Renal cortex interstitium (tissue), 11 donors: ENCODE results near the gene UNC13A. TPM values are rescaled to one million over a fixed set of nuclear protein-coding genes. Genes with fewer than 3 reads are reported as not detected.

Experiments
- DNase-seq, 11 donors: peaks; one replicate each; pipeline ENCODE4 v3.0.0-alpha.2; 2013; ENCODE audit warnings: low read depth in 9 of 11, low spot score in 4 of 11; ENCODE audit errors: extremely low read depth in 1 of 11
- polyA plus RNA-seq, 3 donors: library from polyadenylated mRNA; unstranded; fragments of 120-200 nt; gene quantifications; one replicate each; pipeline ENCODE4 v1.2.1, GENCODE V29; 2013; ENCODE audit not compliant: insufficient read length in 3 of 3

Gene UNC13A
- polyA plus RNA-seq, 3 donors = 0.18 to 0.26 (median 0.19) TPM

GRCh38 chr19:17642656-17643055, 45.5 kb downstream of the UNC13A start:
- DNase-seq = no peak

- DNase-seq = no peak
Observed at GRCh38 chr19:17641846-17642245, 46.3 kb downstream of the UNC13A start.

- no peak for DNase-seq
Observed at GRCh38 chr19:17641181-17641580, 47.0 kb downstream of the UNC13A start.

- no peak for DNase-seq
Observed at GRCh38 chr19:17633700-17634099, 54.5 kb downstream of the UNC13A start.

- no peak for DNase-seq
Observed at GRCh38 chr19:17632577-17632976, 55.6 kb downstream of the UNC13A start.

GRCh38 chr19:17629760-17630159, 58.4 kb downstream of the UNC13A start:
- DNase-seq = no peak

- no peak for DNase-seq
Observed at GRCh38 chr19:17627921-17628320, 60.2 kb downstream of the UNC13A start.

GRCh38 chr19:17627161-17627560, 61.0 kb downstream of the UNC13A start:
- DNase-seq = no peak

GRCh38 chr19:17626456-17627015, 61.6 kb downstream of the UNC13A start:
- DNase-seq = no peak

GRCh38 chr19:17625980-17626379, 62.2 kb downstream of the UNC13A start:
- DNase-seq = no peak

- DNase-seq = no peak
Observed at GRCh38 chr19:17625043-17625442, 63.1 kb downstream of the UNC13A start.

- no peak for DNase-seq
Observed at GRCh38 chr19:17624314-17624991, 63.7 kb downstream of the UNC13A start.

- DNase-seq = no peak
Observed at GRCh38 chr19:17623224-17623935, 64.8 kb downstream of the UNC13A start.

- DNase-seq = no peak
Observed at GRCh38 chr19:17620696-17621095, 67.5 kb downstream of the UNC13A start.

GRCh38 chr19:17618936-17619335, 69.2 kb downstream of the UNC13A start:
- no peak for DNase-seq

- no peak for DNase-seq
Observed at GRCh38 chr19:17618281-17618903, 69.8 kb downstream of the UNC13A start.

GRCh38 chr19:17617807-17618192, 70.4 kb downstream of the UNC13A start:
- no peak for DNase-seq

- no peak for DNase-seq
Observed at GRCh38 chr19:17616961-17617806, 71.0 kb downstream of the UNC13A start.

- DNase-seq = no peak
Observed at GRCh38 chr19:17616686-17616960, 71.5 kb downstream of the UNC13A start.
